HG02623 (cell line): ENCODE results near the gene AHRR.

ENCODE experiments used
- ATAC-seq: cut with Tn5 transposase; IDR thresholded peaks from one replicate; pipeline ENCODE4 v1.9.1; 2021; ENCODE audit warnings: moderate library complexity; ENCODE audit not compliant: unreplicated experiment

The AHRR gene

GRCh38 chr5:424301-425110, 103.0 kb downstream of the AHRR start:
- ATAC-seq: peak; percentile 82

DNA sequence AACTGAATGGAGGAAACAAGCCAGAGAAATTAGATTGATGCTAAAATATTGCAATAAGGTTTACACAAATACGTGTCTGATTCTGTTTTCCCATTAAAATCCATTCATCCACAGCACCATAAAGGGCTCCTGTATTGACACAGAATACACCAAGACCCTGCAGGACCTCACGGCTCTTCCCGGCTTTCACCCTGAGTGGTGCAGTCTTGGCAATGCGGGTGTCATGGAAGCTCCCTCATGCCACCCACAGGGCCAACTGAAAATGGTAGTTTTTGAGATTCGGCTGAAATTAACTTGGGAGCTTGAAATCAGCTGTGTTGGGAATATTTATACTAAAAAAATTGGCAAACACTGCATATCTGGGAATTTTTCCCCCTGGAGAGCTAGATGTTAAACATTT, 104.2 kb downstream of the AHRR start:
- ATAC-seq: no peak

DNA sequence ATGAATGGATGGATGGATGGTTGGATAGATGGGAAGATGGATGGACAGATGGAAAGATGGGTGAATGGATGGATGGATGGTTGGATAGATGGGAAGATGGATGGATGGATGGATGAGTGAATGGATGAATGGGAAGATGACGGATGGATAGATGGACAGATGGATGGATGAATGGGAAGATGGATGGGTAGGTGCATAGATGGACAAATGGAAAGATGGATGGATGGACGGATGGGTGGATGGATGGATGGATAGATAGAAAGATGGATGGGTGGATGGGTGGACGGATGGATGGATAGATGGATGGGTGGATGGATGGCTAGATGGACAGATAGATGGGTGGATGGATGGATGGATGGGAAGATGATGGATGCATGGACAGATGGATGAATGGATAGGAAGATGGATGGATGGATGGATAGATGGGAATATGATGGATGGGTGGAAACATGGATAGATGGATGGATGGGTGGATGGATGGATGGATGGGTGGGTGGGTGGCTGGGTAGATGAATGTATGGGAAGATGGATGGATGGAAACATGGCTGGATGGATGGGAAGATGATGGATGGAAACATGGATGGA, 105.0 kb downstream of the AHRR start:
- no peak for ATAC-seq

DNA sequence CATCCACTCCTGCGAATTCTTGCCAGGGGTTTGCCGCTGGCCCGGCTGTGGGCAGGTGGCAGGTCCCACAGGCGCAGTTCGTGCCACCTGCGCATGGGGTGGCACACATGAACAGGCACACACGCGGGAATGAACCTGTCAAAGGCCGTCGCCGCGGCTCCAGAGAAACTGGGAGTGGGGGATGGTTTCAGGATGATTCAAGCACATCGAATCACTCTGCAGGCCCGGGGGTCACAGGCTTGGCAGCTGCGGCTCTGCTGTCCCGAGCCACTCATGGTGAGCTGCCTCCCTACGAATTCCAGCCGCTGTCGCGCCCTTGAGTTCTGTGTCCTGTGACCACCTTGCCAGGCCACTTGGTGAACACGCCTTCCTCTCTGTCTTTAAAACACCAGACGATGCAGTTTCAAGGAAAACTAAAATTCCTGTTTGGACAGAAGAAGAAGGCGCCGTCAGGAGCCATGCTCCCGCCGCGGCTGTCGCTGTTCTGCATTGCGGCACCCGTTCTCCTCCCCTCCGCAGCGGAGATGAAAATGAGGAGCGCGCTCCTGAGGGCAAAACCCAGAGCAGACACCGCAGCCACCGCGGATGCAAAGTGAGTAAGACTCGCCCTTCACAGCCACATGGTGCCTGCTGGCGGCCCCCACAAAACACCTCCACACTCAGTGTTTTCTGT, 106.0 kb downstream of the AHRR start:
- no peak for ATAC-seq

- no peak for ATAC-seq
These were observed 106.7 kb downstream of the AHRR start for GRCh38 chr5:428219-428618.

GRCh38 chr5:428754-429452, 107.4 kb downstream of the AHRR start:
- no peak for ATAC-seq

DNA sequence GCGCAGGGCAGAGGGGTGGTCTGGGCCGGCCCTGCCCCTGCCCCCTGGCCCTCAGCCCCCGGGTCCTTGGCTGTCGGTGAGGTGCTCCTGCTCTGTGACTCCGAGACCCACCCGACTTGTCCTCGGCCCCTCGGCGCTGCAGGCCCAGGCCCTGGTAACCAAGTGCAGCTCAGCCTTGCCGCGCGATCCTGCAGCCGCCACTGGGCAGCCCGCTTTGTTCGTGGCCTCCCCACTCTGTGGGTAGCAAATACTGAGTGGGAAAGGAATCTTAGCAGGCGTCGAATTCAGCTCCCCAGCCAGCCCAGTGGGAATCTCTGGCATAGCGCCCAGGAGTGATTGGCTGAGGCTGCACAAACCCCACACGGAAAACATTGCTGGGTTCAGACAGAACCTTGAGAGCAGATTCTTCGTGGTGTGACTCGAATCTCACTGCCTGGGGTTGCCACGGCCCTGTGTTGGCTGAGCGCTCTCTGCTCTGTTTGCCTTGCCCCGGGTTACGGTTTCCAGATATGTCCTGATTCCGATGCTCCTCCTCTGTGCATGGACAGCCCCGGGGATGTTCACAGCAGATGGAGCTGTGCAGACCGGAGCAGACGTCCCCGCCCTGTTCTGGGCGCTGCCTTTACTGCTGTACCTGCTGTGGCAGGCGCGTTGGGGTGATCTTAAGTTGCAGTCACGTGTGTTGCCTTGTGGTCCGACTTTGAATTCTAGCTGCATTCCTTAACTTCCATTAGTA, 108.1 kb downstream of the AHRR start:
- ATAC-seq: no peak

- ATAC-seq: no peak
These were observed 108.9 kb downstream of the AHRR start for GRCh38 chr5:430214-430925.

DNA sequence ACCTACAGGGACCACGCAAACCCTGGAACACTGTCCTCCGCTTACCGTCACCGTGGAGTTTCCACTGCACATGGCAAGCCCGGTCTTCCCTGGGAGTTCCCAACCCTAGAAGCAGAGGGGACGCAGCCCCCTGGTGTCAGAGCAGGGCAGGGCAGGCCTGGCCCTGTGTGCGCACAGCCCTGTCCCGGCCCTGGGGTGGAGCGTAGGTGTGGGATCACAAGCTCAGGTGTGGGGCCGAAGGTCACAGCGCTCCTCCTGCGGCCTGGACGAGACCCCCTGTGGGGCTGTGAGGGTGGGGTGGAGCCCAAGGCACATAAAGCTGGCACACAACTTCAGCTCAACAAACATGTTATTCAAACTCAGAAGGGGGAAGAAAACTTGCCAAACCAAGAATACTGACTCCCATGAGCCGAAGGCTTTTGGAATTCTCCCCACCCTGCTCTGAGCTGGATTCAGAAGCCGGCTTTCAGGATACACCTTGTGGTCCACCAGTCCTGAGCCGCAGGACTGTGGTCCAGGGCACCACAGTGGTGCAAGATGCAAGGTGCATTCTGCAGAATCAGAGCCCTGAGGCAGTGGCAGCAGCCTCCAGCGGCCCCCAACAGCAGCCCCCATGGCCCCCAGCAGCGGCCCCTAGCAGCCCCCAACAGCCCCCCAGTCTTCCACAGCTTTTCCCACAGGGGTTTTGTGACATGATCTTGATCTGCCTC, 109.6 kb downstream of the AHRR start:
- ATAC-seq: peak; percentile 60

DNA sequence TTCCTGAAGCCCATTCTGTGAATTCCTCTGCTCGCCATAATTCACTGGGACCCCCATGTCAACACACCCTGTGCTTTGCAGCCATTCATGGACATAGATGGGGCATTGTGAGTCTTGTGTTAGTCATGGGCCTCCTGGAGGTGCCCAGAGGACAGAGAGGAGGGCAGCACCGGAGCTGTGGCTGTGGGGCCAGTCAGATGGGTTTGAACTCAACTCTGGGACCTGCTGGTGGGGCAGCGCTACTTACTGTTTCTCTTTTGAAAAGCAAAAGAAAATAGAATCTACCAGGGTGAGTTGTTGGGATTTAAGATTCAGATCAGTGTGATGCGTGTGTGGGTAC, 110.2 kb downstream of the AHRR start:
- ATAC-seq: no peak

DNA sequence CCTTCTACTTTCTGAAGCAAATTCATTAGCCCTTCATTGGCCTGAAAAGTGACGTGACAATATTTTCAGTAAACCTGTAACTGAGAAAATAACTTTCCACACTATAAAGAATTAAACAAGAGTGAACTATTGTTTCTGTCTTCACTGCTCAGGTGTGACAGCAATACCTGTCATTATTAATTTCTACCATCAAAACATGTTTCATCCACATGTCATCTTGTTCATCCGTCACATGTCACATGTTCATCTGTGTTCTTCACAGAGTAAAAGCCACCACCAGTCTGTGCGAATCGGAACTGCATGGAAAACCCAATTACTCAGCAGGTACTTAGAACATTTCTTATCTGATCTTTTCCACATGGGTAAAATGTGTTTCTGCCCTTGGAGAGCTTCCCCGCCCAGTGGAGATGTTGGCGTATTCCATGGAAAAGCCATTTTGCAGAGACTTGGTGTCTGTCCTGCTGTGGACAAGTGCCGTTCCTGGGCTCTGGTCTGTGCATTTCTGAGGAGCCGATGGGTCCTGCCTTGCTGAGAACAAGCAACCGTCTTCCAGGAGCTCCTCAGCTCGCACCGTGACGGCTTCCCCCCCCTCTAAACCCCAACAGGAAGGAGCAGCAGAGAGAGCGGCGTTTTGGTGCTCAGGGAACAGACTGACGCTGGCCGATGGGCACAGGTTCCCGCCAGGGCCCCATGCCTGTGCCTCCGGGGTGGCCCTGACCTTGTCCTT, 110.8 kb downstream of the AHRR start:
- ATAC-seq: no peak

- no peak for ATAC-seq
These were observed 111.6 kb downstream of the AHRR start for GRCh38 chr5:432928-433791.

DNA sequence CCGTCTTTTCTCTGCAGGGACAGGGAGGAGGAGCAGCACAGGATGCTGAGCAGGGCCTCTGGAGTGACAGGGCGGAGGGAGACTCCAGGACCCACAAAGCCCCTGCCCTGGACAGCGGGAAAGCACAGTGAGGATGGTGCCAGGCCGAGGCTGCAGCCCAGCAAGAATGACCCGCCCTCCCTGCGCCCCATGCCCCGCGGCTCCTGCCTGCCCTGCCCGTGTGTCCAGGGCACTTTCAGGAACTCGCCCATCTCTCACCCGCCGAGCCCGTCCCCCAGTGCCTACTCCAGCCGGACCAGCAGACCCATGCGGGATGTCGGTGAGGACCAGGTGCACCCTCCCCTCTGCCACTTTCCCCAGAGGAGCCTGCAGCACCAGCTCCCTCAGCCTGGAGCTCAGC, 112.3 kb downstream of the AHRR start:
- no peak for ATAC-seq

DNA sequence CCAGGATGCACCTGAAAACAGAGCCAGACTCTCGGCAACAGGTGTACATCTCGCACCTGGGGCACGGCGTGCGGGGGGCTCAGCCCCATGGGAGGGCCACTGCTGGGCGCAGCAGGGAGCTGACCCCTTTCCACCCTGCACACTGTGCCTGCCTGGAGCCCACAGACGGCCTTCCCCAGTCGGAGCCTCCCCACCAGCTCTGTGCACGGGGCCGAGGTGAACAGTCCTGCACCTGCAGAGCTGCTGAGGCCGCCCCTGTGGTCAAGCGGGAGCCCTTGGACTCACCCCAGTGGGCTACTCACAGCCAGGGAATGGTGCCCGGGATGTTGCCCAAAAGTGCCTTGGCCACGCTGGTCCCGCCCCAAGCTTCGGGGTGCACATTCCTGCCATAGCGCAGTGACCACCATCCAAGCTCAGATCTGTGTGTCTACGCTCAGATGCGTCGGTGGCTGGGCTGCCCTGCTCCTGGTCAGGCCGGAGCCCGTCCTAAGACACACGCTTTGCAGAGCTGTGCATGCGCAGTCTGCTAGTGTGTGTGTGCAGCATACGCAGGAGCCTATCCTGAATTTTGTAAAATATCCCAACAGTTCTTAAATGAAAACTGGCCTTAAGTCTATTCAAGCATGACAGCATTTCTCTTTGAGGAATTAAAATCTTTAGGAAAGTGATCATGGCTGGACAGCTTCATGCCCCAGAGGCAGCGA, 113.1 kb downstream of the AHRR start:
- ATAC-seq: no peak

DNA sequence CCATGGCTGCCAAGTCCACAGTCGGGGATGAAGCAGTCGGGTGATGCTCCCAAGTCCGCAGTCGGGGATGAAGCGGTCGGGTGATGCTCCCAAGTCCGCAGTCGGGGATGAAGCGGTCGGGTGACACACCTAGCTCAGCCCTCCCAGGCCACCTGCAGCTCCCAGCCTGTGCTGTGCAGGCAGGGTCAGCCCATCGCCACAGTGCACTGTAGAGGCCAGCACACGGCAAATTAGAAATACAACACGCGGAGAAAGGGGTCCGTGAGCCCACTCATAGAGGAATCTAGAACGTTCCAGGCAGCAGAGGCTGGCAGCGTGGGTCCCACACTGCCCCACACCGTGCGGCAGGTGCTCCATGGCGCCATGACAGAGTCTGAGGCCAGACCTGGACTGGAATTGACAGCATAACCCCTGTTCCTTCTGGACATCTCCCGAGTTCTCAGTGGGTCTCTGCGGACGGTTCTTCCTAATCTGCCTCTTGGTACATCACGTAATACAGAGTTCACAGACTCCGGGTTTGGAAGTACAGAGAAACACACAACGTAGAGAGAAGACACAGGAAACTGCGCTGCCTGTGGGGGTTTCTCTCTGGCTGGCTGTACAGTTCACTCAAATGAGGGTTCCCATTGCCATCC, 113.8 kb downstream of the AHRR start:
- ATAC-seq: no peak

GRCh38 chr5:435961-436640, 114.6 kb downstream of the AHRR start:
- no peak for ATAC-seq

DNA sequence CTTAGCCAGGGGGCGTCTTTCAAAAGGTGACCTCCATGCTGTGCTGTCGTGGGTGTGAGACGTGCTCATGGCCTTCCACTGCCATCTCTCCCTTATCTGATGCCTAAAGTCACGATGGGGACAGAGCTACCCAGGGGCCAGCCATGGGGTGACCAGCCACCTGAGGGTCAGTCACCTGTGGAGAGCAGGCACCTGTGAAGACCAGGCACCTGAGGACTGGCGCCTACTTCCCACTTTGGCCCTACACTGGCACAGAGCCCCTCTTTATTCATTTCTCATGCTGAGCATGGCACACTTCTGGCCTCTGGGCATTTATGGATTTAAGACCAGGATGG, 115.1 kb downstream of the AHRR start:
- no peak for ATAC-seq
